HG02973 (cell line): ENCODE results near the gene SOD2.
"Not testable (repeated sequence)": the region's sequence is repeated elsewhere in the genome, so short reads cannot be mapped to it uniquely, and the experiment has no call there.

Source experiments
- ATAC-seq: cut with Tn5 transposase; IDR thresholded peaks from one replicate; pipeline ENCODE4 v1.9.1; 2021; ENCODE audit warnings: moderate library complexity; ENCODE audit not compliant: unreplicated experiment

SOD2 gene

DNA sequence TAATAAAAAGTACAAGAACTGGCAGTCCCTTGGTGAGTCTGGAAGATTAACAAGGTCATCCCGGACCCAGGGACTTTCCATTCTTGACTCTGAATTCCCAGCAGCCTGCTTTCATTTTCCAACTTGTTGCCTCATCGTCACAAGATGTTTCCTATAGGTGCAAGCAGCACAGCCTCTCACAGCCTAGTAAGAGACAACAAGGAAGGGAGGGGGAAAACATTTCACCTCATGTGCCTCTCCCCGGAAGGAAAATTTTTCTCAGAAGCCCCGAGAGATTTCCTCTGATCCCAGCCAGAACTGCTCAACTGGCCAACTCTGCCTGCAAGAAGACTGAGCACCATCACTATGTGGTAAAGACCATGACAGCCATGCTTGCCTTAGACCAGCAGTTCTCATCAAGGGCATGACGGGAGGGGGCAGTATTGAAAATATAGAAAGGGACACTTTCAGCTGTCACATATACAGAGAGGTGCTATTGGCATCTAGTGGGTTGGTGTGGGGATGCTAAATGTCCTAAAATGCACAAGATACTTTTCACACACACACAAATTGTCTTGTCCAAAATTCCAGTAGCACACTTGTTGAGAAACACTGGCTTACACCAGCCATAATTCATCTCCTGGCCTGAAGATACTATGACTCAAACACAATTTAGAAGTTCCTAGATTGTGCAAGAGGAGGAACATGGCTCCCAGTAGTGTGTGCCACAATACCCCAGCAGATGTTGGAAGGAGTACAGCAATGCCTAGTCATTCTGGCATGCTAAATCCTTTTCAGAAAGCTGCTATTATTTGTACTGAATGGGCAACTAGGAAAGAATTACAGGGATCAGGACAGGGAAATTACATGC lies 23.4 kb upstream of the SOD2 start:
- no peak for ATAC-seq

DNA sequence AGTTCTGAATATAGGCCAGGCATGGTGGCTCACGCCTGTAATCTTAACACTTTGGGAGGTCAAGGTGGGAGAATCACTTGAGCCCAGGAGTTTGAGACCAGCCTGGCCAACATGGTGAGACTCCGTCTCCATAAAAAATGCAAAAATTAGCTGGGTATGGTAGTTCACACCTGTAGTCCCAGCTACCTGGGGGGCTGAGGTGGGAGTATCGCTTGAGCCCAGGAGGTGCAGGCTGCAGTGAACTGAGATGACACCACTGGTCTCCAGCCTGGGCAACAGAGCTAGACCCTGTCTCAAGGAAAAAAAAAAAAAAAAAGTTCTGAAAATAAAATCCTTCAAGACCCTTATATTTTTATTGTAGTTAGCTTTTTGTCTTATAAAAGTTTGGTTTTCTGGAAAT lies 22.6 kb upstream of the SOD2 start:
- no peak for ATAC-seq

DNA sequence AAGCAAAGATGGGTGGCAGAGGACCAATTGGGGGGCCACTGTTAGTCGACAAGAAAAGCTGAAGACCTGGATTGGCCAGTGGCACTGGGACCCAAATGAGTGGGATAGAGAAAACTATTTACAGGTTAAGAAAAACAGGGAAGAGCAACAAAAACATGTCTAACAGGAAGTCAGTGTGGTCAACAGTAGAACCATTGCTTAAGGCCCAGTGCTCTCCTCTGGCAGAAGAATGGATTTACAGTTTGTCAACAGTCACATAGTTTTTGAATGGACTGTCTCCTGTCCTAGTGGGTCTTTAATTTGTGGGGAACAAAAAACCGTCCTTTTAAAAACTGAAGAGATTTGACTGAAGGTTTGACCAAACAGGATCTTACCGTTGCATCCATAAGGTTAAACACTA lies 22.1 kb upstream of the SOD2 start:
- ATAC-seq, result no peak

DNA sequence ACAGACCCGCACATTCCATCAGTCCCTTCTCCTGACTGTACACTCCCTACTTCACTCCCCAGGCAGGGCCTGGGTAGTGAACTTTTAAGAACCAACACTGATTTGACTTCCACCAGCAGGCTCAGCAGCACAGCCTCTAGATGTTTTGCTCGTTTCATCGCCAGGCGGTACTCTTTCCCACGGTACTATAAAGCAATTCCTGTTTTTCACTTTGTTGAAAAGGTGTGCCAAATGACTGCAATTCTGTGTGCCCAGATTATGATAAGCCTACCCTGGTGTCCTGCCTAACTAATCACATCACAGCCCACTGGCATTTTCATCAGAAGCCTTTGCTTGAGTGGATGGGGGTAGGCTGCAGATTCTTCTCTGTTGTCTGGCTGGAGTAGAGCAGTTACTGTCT lies 21.4 kb upstream of the SOD2 start:
- ATAC-seq, result no peak

DNA sequence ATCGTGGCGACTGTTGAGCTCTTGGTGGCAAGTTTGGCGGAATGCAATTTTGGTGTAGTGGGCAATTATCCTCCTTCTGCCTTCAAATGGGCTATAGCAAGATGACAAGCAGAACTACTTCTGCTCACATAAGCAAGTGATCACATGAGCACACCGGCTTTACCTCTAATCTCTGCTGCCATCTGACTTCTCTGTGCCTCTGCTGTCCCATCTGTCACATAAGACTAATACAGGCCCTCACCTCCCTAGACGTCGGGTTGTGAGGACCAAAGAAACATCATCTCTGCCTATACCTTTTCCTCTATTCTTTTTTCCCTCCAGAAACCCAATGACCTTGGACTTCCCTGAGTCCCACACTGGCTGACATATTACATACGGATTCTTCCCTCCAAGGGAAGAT lies 20.9 kb upstream of the SOD2 start:
- ATAC-seq, result no peak

DNA sequence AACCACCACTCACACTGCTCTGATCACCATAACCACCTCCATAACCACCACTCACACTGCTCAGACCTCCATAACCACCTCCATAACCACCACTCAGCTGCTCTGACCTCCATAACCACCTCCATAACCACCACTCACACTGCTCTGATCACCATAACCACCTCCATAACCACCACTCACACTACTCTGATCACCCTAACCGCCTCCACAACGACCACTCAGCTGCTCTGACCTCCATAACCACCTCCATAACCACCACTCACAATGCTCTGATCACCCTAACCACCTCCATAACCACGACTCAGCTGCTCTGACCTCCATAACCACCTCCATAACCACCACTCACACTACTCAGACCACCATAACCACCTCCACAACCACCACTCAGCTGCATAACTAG lies 19.3 kb upstream of the SOD2 start:
- not testable (repeated sequence) for ATAC-seq

DNA sequence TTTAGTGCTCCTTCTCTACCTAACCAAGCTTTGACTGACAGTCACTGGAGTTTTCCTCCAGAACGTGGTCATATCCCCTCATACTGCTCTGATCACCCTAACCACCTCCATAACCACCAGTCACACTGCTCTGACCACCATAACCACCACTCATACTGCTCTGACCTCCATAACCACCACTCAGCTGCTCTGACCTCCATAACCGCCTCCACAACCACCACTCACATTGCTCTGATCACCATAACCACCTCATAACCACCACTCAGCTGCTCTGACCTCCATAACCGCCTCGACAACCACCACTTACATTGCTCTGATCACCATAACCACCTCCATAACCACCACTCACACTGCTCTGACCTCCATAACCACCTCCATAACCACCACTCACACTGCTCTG lies 17.6 kb upstream of the SOD2 start:
- ATAC-seq, result not testable (repeated sequence)

DNA sequence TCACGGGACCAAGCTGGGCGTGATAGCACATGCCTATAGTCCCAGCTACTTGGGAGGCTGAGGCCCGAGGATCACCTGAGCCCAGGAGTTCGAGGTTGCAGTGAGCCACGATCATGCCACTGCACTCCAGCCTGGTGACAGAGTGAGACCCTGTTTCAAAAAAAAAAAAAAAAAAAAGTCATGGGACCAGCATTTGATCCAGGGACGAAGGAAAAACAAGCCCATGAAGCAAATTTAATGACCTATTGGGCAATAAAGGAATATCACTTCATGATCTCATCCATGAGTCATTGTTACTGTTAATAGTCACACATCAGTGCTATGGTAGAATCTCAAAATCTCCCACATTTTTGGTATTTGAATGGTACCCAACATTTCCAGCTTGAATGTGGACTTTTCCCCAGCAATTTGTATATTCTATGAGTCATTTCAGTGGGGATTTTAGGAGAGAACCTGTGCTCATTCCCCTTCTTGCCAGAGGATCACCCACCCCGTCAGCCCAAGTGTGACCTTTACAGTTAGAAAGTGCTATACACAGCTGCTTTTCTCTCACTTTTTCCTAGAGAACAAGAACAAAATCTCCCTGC lies 8.5 kb upstream of the SOD2 start:
- ATAC-seq, result no peak

DNA sequence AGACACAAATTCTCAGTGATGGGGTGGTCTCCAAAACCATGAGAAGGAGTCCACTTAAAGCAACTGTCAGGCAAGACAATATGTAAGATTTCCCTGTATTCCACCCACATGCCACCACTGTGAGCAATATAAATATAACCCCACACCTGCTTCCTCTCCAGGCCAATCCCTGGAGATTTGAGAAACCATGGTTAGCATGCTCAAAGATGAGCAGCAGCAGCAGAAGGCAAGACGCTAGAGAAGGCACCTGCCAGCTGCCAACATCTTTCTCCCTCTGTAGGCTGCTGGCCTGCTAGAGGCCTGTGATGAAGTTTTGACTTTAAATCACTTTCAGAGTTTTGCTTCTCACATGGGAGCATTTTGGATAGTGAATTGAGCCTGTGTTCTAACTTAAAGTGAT lies 7.9 kb upstream of the SOD2 start:
- ATAC-seq, result no peak

DNA sequence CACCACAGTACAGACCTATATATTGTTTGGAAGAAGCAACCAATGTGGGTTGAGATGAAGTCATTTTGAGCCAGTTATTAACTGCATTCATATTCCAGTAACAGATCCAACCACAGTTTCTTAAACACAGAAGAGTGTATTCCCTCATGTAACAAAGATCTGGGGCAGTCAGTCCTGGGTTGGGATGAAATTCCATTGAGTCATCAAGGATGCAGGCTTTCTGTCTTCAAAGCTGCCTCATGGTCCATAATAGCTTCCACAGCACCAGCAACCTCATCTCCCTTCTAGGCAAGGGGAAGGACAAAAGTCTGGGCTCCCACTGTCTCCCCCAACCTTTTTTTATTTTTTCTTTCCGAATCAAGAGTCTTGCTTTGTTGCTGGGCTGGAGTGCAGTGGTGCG lies 2.9 kb upstream of the SOD2 start:
- ATAC-seq, result no peak

DNA sequence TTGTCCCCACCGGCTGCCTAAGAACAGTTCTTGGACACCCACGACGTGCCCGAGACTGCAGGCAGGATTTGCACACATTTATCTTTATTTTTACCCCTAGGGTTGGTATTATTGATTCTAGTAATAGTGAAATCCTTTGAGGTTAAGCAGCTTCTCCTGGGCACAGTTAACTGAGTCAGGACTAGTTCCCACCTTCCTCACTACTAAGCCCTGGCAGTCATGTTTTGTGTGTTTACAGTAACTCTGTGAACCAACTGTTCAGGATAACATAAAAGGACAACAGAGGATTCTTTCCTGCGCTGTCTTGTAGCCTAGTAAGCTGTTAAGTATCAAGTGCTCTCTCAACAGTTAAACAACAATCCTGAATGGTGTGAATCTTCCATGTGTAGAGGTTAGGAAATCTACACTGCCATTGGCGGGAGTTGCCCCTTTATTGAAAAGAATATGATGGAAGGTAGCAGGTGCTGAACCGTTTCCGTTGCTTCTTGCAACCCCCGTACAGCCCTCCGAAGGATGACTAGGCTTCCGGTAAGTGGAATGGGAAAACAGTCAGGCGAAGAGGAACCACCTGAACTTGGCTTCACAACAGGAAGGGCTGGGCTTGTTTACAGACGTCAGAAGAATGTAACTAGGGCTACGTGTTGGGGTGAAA lies 979 bp upstream of the SOD2 start:
- ATAC-seq, result no peak

DNA sequence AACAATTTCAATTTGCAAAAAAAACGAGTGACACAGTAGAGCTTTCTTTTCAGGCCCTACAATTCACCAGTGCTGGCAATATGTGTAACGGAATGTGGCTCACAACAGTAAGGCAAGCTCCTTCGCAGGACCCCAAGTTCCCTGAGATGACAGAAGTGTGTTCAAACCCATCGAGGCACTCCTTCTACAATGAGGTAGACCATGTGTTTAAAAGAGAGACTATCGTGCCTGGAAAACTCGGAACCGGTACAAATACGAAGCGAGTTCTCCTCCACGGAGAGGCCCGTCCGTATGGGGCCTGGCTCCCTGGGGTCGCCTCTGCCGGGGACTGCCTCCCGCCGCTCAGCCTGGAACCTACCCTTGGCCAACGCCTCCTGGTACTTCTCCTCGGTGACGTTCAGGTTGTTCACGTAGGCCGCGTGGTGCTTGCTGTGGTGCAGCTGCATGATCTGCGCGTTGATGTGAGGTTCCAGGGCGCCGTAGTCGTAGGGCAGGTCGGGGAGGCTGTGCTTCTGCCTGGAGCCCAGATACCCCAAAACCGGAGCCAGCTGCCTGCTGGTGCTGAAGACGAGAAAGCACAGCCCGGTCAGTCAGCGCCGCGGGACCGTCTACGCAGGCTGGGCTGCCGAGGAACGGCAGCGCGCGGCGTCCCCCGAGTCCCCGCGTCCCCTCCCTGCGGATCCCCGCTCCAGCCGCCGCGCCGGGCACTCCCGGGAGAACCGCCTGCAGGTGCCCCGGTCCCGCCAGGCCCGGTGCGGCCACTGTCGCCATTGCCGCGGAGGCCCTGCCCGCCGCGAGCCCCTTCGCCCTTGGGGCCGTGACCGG lies 526 bp downstream of the SOD2 start:
- ATAC-seq, result peak; percentile 39

DNA sequence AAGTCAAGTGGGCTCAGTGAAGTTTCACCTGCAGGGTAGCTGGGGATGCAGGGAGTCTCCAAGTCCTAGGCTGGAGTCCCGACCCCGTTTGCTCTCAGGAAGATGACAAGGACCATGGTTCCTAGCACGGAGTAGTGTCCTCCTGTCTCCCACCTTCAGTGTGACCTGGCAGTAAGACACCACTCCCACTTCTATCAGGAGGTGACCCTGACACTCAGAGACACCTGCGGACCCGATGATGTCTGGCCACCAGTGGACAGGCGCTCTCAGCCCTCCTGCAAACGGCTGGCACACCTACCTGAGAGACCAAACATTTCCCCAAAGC lies 1.1 kb downstream of the SOD2 start:
- no peak for ATAC-seq

DNA sequence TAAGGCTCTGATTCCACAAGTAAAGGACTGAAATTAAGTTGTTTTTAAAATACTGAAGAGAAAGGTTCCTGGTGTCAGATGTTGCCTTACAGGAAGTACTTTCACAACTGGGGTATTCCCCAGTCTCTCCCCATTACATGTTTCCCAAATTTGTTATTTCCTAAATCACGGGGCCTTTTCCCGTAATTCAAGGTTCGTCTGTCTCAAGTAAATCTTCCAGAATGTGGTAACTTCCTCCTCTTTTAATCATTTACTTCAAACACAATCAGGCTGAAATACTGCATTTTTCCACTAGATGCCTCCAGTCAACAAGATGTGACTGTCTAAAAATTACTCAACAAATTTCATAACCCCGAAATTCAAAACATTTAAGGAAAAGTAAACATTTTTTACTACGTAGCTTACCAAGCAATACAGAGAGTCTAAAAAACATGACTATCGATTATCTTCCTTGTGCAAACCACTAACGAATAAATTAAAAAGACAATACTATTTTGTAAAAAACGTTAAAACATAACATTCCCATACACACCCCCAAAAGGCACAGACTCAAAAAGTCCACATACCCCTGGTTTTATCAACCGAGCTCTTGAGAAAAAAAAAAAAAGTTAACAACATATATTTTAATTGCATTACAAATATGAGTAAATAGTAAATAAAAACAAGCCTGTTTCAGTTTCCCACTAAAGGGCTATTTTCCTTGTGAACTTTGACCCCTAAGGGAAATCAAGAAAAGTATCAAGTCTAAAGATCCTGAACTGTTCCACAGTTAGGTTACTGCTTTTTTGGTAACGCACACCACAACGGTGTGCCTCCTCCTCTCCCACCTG lies 1.7 kb downstream of the SOD2 start:
- no peak for ATAC-seq

DNA sequence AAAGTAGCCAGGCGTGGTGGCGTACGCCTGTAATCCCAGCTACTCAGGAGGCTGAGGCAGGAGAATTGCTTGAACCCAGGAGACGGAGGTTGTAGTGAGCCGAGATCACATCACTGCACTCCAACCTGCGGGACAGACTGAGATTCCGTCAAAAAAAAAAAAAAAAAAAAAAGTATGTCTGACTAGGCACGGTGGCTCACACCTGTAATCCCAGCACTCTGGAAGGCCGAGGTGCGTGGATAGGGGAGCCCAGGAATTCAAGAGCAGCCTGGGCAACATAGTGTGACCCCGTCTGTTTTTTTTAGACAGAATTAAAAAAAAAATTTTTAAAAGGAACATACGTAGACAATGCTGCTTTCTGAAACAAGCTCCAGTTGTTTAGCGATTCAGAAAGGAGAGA lies 2.9 kb downstream of the SOD2 start:
- not testable (repeated sequence) for ATAC-seq

DNA sequence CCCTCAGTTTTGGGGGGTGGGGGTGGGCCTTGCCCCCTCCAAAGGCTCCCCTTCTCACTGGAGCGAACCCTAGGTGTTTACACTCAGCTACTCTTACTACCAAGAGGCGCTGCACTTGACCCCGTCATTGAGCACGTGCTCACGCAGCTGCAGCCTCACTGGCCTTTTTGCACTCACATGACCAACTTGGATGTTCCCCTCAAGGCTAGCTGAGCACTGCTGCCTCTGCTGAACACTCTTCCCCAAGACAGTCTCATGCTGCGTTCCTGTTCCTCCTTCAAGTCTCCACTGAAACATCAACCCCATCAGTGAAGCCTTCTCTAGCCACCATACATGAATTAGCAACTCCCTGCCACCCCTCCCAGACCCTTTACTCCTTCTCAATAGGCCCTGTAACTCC lies 4.0 kb downstream of the SOD2 start:
- no peak for ATAC-seq

DNA sequence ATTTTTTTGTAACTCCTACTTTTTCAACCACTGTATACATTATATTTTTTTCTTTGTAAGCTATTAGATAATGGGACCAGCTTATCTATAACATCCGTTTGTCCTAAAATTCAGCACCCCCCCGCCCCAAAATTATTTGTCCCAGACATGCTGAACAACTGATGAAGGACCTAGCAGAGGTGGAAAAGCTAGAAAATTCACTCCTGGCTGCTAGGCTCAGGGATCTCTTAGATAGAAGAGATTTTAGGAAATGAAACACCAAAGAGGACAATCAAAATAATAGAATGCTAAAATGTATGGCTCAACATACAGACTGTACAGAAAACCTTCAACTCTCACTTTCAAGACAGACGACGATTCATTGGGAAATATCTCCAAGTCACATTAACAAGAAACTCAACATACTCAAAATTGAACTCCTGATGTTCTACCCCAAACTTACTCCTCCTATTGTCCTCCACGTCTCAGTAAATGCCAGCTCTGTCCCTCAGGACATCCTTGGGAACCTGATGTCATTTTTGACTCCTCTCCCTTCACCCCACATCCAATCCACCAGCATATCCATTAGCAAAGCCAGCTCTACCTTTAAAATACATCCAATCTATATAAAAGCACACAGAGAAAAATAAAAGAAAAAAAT lies 4.7 kb downstream of the SOD2 start:
- ATAC-seq, result no peak

DNA sequence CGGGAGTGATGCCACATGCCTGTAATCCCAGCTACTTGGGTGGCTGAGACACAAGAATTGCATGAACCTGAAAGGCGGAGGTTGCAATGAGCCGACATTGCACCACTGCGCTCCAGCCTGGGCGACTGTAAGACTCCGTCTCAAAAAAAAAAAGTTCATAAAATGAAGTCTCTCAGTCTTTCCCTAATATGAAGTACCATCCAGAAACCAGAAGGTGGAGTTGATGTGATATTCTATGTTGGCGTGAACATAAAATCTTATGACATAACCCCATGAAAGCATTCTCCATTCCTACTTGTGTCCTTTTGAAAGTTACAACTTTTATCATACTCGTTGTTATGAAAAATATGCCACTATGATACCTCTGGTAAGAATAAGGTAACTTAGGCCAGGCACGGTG lies 5.7 kb downstream of the SOD2 start:
- no peak for ATAC-seq

DNA sequence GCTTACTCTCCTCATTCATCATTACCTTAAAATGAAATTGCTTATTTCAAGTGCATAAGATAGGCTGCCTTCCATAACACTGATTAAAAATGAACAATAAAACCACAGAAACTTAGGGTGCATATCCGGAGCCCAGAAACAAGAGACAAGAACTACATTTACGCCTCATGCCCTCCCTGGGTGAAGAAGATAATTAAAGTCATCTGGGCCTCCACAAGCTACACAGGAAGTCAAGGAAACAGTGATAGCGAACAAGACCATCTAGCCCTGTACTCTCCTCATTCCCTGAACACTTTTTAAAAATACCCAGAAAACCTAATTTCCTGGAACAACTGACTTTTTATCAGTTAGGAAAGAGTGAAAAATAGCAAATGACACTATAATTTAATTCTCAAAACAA lies 6.3 kb downstream of the SOD2 start:
- no peak for ATAC-seq

DNA sequence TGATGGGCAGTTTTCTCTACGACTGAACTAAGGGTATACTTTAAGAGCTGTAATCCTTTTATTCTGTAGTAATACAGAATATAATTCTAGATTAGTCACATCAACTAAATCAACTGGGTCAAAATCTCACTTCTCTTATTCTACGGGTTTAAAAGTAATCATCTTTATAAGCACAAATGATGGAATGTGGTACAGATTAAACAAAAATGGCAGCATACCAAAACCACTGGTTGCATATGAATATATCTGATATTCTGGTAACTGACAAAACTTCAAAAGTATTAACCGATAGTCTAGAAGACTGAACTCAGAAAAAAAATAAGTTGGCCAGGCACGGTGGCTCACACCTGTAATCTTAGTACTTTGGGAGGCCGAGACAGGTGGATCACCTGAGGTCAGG lies 7.0 kb downstream of the SOD2 start:
- no peak for ATAC-seq
